ENCODE data around the gene GMIP. TPM values are rescaled to one million over a fixed set of nuclear protein-coding genes. Genes with fewer than 3 reads are reported as not detected.

GMIP gene
- polyA plus RNA-seq, 3 donors = 41.4 to 91.4 (median 75.1) TPM

GRCh38 chr19:19580418-19580817, 63.0 kb downstream of the GMIP start:
- H3K4me2 ChIP-seq (replicated peaks; ENCODE audit: extremely low read depth, low read length, poor library complexity, severe bottlenecking) = no peak overlapping the region
- no peak for TF ChIP-seq CTCF (IDR thresholded peaks at IDR 0.05)
- H3K4me3 ChIP-seq (replicated peaks in 1 of 3; ENCODE audit: low read depth in 2 of 3, low read length in 3 of 3) = no peak overlapping the region
- Mint-ChIP-seq H3K4me3 (no peak overlapping the region), H3K9me3 (no peaks in the 10 kb centered on the region), H3K36me3 (no peaks in the 10 kb centered on the region), H3K4me1 (peaks cover 4% of the 10 kb centered on the region), H3K27ac (no peak overlapping the region), H3K27me3 (ENCODE audit: low read depth in 3 of 3) (peaks cover 0 to 3% (median 2%) of the 10 kb centered on the region in 3 donors)
- no peak overlapping the region for H3K27ac ChIP-seq (ENCODE audit: low read depth in 1 of 2, low read length in 2 of 2)
- H4K20me1 ChIP-seq (ENCODE audit: insufficient read depth, low read length) = no peaks in the 10 kb centered on the region
- H3K9ac ChIP-seq (ENCODE audit: insufficient read depth, low read length, poor library complexity, severe bottlenecking) = no peak overlapping the region
- H3K4me1 ChIP-seq (ENCODE audit: control insufficient read depth in 1 of 2, insufficient read depth in 2 of 2, low read length in 2 of 2) = peaks cover 0 to 4% of the 10 kb centered on the region in 2 donors
- no peaks in the 10 kb centered on the region for H3K9me3 ChIP-seq (replicated peaks in 1 of 2; ENCODE audit: control insufficient read depth in 1 of 2, insufficient read depth in 1 of 2, low read length in 2 of 2)
- DNase-seq = no peak
- no peaks in the 10 kb centered on the region for H3K36me3 ChIP-seq (replicated peaks in 1 of 2; ENCODE audit: control insufficient read depth in 1 of 2, insufficient read depth in 2 of 2, low read length in 2 of 2)
- intact Hi-C loops (cut with micrococcal nuclease) = no loop called here
- H2AFZ ChIP-seq (ENCODE audit: insufficient read depth, low read depth, low read length, poor library complexity, severe bottlenecking) = no peak overlapping the region
- no peaks in the 10 kb centered on the region for H3K79me2 ChIP-seq (ENCODE audit: insufficient read depth, low read length)
- 100% methylated on average over 4 of the region's 4 CpGs for WGBS (ENCODE audit: insufficient coverage)
- H3K27me3 ChIP-seq (ENCODE audit: control insufficient read depth in 2 of 2, insufficient read depth in 2 of 2, low read length in 2 of 2) = no peaks in the 10 kb centered on the region

DNA sequence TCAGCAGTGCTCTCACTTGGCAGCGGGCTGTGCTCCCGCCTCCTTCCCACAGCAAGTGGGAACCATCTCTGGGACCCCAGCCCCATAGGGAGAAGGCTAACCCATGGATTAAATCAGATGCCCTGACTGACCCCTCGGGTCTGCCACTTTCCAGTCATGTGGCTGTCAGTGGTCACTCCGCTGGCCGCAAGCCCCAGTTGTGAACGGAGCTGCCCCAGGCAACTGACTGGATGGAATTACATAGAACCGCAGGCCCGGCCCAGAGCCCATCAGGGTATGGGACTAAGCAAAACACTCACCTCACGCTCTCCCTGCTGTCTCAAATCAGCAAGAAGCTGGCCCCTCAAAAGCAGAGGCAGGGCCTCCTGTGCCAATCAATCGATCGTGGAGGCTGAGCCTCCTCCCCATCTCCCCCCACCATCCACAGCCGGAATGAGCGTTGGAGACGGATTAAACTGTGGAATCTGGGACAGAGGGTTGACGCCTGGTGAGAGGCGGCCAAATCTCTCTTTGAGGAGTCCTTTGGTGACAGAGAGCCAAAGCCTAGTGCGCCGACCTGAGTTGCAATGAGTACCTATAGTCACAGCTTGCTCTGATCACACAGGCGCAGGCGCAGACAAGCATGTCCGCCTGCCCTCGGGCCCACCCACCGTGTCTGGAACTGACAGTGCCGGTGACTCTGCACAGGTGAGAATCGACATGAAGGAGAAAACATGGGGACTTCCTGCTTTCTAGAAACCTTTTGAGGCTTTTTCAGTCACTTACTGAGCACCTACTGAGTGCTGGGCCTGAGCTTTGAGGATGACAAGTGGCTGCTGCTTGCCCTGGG, 63.7 kb downstream of the GMIP start:
- Histone ChIP-seq H3K79me2 (ENCODE audit: insufficient read depth, low read length) (no peaks in the 10 kb centered on the region), H2AFZ (ENCODE audit: insufficient read depth, low read depth, low read length, poor library complexity, severe bottlenecking) (no peak overlapping the region)
- TF ChIP-seq CTCF (IDR thresholded peaks at IDR 0.05) = no peak

More for the DNA sequence above, 63.7 kb downstream of the GMIP start:
- peaks cover 0 to 4% of the 10 kb centered on the region in 2 donors for H3K4me1 ChIP-seq (ENCODE audit: control insufficient read depth in 1 of 2, insufficient read depth in 2 of 2, low read length in 2 of 2)
- Mint-ChIP-seq H3K36me3 (no peaks in the 10 kb centered on the region), H3K9me3 (peaks cover 0 to 3% (median 0%) of the 10 kb centered on the region in 7 donors), H3K27ac (no peak overlapping the region), H3K4me1 (peaks cover 4% of the 10 kb centered on the region), H3K27me3 (ENCODE audit: low read depth in 3 of 3) (peaks cover 0 to 3% (median 2%) of the 10 kb centered on the region in 3 donors), H3K4me3 (no peak overlapping the region)
- H4K20me1 ChIP-seq (ENCODE audit: insufficient read depth, low read length) = no peaks in the 10 kb centered on the region
- no peak overlapping the region for H3K4me2 ChIP-seq (replicated peaks; ENCODE audit: extremely low read depth, low read length, poor library complexity, severe bottlenecking)
- H3K36me3 ChIP-seq (replicated peaks in 1 of 2; ENCODE audit: control insufficient read depth in 1 of 2, insufficient read depth in 2 of 2, low read length in 2 of 2) = no peaks in the 10 kb centered on the region
- intact Hi-C loops (cut with micrococcal nuclease) = no loop called here
- no peak for DNase-seq
- H3K4me3 ChIP-seq (replicated peaks in 1 of 3; ENCODE audit: low read depth in 2 of 3, low read length in 3 of 3) = no peak overlapping the region
- H3K9me3 ChIP-seq (replicated peaks in 1 of 2; ENCODE audit: control insufficient read depth in 1 of 2, insufficient read depth in 1 of 2, low read length in 2 of 2) = no peaks in the 10 kb centered on the region
- H3K9ac ChIP-seq (ENCODE audit: insufficient read depth, low read length, poor library complexity, severe bottlenecking) = no peak overlapping the region
- 94% methylated on average over 24 of the region's 25 CpGs for WGBS (ENCODE audit: insufficient coverage)
- no peaks in the 10 kb centered on the region for H3K27me3 ChIP-seq (ENCODE audit: control insufficient read depth in 2 of 2, insufficient read depth in 2 of 2, low read length in 2 of 2)
- no peak overlapping the region for H3K27ac ChIP-seq (ENCODE audit: low read depth in 1 of 2, low read length in 2 of 2)

Other genes with a start within 250 kb of the GMIP start
- 10 to 100 TPM in 1 of 3 donors, 1 to 10 TPM in 2; 8.0 to 35.9 (median 8.7) TPM for gene GATAD2A, start 238.0 kb downstream of the GMIP start, polyA plus RNA-seq
- gene TSSK6, start 128.1 kb downstream of the GMIP start, polyA plus RNA-seq = under 1 TPM in 2 of 3 donors, not detected in 1; 0.27 to 0.80 TPM
- gene NDUFA13, start 127.4 kb downstream of the GMIP start, polyA plus RNA-seq = 100 to 1,000 TPM in 2 of 3 donors, 10 to 100 TPM in 1; 86.7 to 433 (median 361) TPM
- 1 to 10 TPM in 1 of 3 donors, not detected in 2; 2.3 TPM for gene YJEFN3, start 114.7 kb downstream of the GMIP start, polyA plus RNA-seq
- gene CILP2, start 105.4 kb downstream of the GMIP start, polyA plus RNA-seq = under 1 TPM in 1 of 3 donors, not detected in 2; 0.04 TPM
- gene PBX4, start 25.0 kb downstream of the GMIP start, polyA plus RNA-seq = 1 to 10 TPM in 1 of 3 donors, not detected in 2; 2.4 TPM
- gene LPAR2, start 15.4 kb downstream of the GMIP start, polyA plus RNA-seq = 100 to 1,000 TPM in 1 of 3 donors, 1 to 10 TPM in 2; 1.9 to 108 (median 2.2) TPM
- gene ATP13A1, start 20.0 kb upstream of the GMIP start, polyA plus RNA-seq = 100 to 1,000 TPM in 1 of 3 donors, 10 to 100 TPM in 2; 16.9 to 106 (median 21.9) TPM
- 1 to 10 TPM; 4.5 to 8.4 (median 5.5) TPM for gene ZNF101, start 25.2 kb upstream of the GMIP start, polyA plus RNA-seq
- 1 to 10 TPM in 2 of 3 donors, under 1 TPM in 1; 0.88 to 2.1 (median 1.2) TPM for gene ZNF14, start 89.5 kb upstream of the GMIP start, polyA plus RNA-seq
- 1 to 10 TPM; 4.1 to 8.3 (median 6.1) TPM for gene ZNF506, start 178.1 kb upstream of the GMIP start, polyA plus RNA-seq
- gene ZNF253, start 222.2 kb upstream of the GMIP start, polyA plus RNA-seq = 1 to 10 TPM in 2 of 3 donors, under 1 TPM in 1; 0.45 to 1.5 (median 1.1) TPM